Measurements from ENCODE around the gene PRR5. TPM values are rescaled to one million over a fixed set of nuclear protein-coding genes. Genes with fewer than 3 reads are reported as not detected.

The PRR5 gene
- total RNA-seq, 1 experiment from 2014 or later = 26.9 TPM

DNA sequence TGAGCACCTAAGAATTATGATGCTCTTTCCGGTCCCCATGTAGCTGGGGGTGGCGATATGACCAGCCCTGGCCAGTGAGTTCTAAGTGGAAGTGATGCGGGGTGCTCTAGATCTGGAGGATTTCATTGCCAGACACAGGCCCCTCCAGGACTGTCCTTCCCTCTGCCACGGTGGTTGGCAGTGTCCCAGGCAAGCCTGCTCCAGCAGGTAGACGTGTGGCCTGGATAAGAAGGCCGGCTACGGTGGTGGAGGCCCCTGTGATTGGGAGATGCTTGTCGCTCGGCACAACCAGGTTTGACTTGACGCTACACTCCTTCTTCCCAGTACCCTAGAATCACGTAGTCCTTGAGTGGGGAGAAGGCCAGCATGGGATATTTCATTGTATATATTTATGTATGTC, 41.2 kb downstream of the PRR5 start:
- H3K9ac ChIP-seq (ENCODE audit: low read length) = no peak overlapping the region
- no peak overlapping the region for H2AFZ ChIP-seq (ENCODE audit: low read depth, low read length, poor library complexity, severe bottlenecking)
- no peak for DNase-seq (ENCODE audit: low read depth, low spot score)
- RAD21 ChIA-PET (ENCODE audit: low non-redundant PET in 1 of 2, low total read pairs in 2 of 2, uncharacterized antibody in 2 of 2, unreplicated experiment in 2 of 2) = no interaction called here
- no peak overlapping the region for H3K4me3 ChIP-seq (replicated peaks in 1 of 2; ENCODE audit: low read depth in 1 of 2, low read length in 2 of 2)
- no peaks in the 10 kb centered on the region for H3K9me2 ChIP-seq (ENCODE audit: insufficient read depth)
- no TSS peak for BruUV-seq (replicated peaks)
- no peaks in the 10 kb centered on the region for H3K27me3 ChIP-seq (ENCODE audit: insufficient read depth, low read length)
- no peak for TF ChIP-seq EZH2phosphoT487 (IDR thresholded peaks at IDR 0.05; ENCODE audit: borderline replicate concordance)
- TF ChIP-seq, protein P1, sequence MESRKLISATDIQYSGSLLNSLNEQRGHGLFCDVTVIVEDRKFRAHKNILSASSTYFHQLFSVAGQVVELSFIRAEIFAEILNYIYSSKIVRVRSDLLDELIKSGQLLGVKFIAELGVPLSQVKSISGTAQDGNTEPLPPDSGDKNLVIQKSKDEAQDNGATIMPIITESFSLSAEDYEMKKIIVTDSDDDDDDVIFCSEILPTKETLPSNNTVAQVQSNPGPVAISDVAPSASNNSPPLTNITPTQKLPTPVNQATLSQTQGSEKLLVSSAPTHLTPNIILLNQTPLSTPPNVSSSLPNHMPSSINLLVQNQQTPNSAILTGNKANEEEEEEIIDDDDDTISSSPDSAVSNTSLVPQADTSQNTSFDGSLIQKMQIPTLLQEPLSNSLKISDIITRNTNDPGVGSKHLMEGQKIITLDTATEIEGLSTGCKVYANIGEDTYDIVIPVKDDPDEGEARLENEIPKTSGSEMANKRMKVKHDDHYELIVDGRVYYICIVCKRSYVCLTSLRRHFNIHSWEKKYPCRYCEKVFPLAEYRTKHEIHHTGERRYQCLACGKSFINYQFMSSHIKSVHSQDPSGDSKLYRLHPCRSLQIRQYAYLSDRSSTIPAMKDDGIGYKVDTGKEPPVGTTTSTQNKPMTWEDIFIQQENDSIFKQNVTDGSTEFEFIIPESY (IDR thresholded peaks at IDR 0.05; ENCODE audit: extremely low read depth, insufficient replicate concordance, low read length) = no peak
- TF ChIP-seq POLR2A (IDR thresholded peaks at IDR 0.05; ENCODE audit: borderline replicate concordance, extremely low read depth, insufficient read depth, insufficient read length) = no peak
- TF ChIP-seq, protein P2, sequence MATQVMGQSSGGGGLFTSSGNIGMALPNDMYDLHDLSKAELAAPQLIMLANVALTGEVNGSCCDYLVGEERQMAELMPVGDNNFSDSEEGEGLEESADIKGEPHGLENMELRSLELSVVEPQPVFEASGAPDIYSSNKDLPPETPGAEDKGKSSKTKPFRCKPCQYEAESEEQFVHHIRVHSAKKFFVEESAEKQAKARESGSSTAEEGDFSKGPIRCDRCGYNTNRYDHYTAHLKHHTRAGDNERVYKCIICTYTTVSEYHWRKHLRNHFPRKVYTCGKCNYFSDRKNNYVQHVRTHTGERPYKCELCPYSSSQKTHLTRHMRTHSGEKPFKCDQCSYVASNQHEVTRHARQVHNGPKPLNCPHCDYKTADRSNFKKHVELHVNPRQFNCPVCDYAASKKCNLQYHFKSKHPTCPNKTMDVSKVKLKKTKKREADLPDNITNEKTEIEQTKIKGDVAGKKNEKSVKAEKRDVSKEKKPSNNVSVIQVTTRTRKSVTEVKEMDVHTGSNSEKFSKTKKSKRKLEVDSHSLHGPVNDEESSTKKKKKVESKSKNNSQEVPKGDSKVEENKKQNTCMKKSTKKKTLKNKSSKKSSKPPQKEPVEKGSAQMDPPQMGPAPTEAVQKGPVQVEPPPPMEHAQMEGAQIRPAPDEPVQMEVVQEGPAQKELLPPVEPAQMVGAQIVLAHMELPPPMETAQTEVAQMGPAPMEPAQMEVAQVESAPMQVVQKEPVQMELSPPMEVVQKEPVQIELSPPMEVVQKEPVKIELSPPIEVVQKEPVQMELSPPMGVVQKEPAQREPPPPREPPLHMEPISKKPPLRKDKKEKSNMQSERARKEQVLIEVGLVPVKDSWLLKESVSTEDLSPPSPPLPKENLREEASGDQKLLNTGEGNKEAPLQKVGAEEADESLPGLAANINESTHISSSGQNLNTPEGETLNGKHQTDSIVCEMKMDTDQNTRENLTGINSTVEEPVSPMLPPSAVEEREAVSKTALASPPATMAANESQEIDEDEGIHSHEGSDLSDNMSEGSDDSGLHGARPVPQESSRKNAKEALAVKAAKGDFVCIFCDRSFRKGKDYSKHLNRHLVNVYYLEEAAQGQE (IDR thresholded peaks at IDR 0.05; ENCODE audit: low read depth) = no peak
- TF ChIP-seq CBX3 (IDR thresholded peaks at IDR 0.05; ENCODE audit: low read depth) = no peak
- TF ChIP-seq SP1 (IDR thresholded peaks at IDR 0.05; ENCODE audit: low read depth) = no peak
- no peak for TF ChIP-seq POLR2AphosphoS5 (IDR thresholded peaks at IDR 0.05; ENCODE audit: low read depth, low read length)
- TF ChIP-seq CEBPB (IDR thresholded peaks at IDR 0.05; ENCODE audit: low read depth) = no peak
- TF ChIP-seq JUND (IDR thresholded peaks at IDR 0.05) = no peak
- TF ChIP-seq ZFX (IDR thresholded peaks at IDR 0.05) = no peak
- no peak for TF ChIP-seq SIN3A (IDR thresholded peaks at IDR 0.05; ENCODE audit: low read depth)
- TF ChIP-seq, protein P3, sequence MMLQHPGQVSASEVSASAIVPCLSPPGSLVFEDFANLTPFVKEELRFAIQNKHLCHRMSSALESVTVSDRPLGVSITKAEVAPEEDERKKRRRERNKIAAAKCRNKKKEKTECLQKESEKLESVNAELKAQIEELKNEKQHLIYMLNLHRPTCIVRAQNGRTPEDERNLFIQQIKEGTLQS (IDR thresholded peaks at IDR 0.05) = no peak
- no peak for TF ChIP-seq RAD21 (IDR thresholded peaks at IDR 0.05; ENCODE audit: low read depth)
- TF ChIP-seq, protein P4, sequence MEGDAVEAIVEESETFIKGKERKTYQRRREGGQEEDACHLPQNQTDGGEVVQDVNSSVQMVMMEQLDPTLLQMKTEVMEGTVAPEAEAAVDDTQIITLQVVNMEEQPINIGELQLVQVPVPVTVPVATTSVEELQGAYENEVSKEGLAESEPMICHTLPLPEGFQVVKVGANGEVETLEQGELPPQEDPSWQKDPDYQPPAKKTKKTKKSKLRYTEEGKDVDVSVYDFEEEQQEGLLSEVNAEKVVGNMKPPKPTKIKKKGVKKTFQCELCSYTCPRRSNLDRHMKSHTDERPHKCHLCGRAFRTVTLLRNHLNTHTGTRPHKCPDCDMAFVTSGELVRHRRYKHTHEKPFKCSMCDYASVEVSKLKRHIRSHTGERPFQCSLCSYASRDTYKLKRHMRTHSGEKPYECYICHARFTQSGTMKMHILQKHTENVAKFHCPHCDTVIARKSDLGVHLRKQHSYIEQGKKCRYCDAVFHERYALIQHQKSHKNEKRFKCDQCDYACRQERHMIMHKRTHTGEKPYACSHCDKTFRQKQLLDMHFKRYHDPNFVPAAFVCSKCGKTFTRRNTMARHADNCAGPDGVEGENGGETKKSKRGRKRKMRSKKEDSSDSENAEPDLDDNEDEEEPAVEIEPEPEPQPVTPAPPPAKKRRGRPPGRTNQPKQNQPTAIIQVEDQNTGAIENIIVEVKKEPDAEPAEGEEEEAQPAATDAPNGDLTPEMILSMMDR (IDR thresholded peaks at IDR 0.05 in 2 of 3, conservative IDR thresholded peaks at IDR 0.05 in 1 of 3; ENCODE audit: borderline replicate concordance in 1 of 3, insufficient read depth in 1 of 3, low read depth in 2 of 3, low read length in 2 of 3) = no peak
- no peak for TF ChIP-seq EGR1 (IDR thresholded peaks at IDR 0.05; ENCODE audit: low read depth)
- TF ChIP-seq YY1 (IDR thresholded peaks at IDR 0.05; ENCODE audit: extremely low read depth, insufficient replicate concordance, low read depth, low read length) = no peak
- TF ChIP-seq EZH2 (IDR thresholded peaks at IDR 0.05) = no peak
- TF ChIP-seq ZNF274 (IDR thresholded peaks at IDR 0.05; ENCODE audit: low read depth, low read length) = no peak
- peaks cover 18 to 40% of the 10 kb centered on the region in 2 experiments for H3K4me1 ChIP-seq (ENCODE audit: control insufficient read depth in 1 of 2, insufficient read depth in 2 of 2, low read length in 2 of 2)
- intact Hi-C loops (cut with micrococcal nuclease) = no loop called here
- POLR2A ChIA-PET = no interaction called here
- H3K36me3 ChIP-seq (ENCODE audit: control insufficient read depth in 1 of 2, insufficient read depth in 2 of 2, low read length in 2 of 2) = no peaks in the 10 kb centered on the region
- no peak for ATAC-seq
- H4K20me1 ChIP-seq (ENCODE audit: insufficient read depth) = no peaks in the 10 kb centered on the region
- H3K9me3 ChIP-seq (ENCODE audit: control insufficient read depth in 1 of 2, insufficient read depth in 1 of 2, low read depth in 1 of 2, low read length in 2 of 2) = no peaks in the 10 kb centered on the region
- H3K4me2 ChIP-seq (ENCODE audit: low read length) = no peak overlapping the region
- CTCF ChIA-PET = no interaction called here
- no peaks in the 10 kb centered on the region for H3K79me2 ChIP-seq (ENCODE audit: insufficient read depth, low read length)
- no peak overlapping the region for H3K27ac ChIP-seq (ENCODE audit: low read depth, low read length)
